Stomach smooth muscle (tissue), 2 donors: Measurements from ENCODE around the gene NPFF.
A peak's percentile ranks its signal among the peaks of the same experiment; 100 is the strongest.
"Not testable (repeated sequence)": the region's sequence is repeated elsewhere in the genome, so short reads cannot be mapped to it uniquely, and the experiment has no call there.

Experiments used
- H3K27ac ChIP-seq: one replicate; pipeline ENCODE4 v1.7.0; 2013; ENCODE audit warnings: mild to moderate bottlenecking, low read length, inconsistent platforms
- H3K27me3 ChIP-seq, 2 donors: one replicate each; pipeline ENCODE4 v1.7.0; 2013; ENCODE audit warnings: low read length in 2 of 2; ENCODE audit not compliant: insufficient read depth in 2 of 2, control insufficient read depth in 1 of 2
- H3K36me3 ChIP-seq, 2 donors: one replicate each; pipeline ENCODE4 v1.7.0; 2013; ENCODE audit warnings: low read length in 2 of 2; ENCODE audit not compliant: control insufficient read depth in 2 of 2, insufficient read depth in 2 of 2
- H3K4me1 ChIP-seq: one replicate; pipeline ENCODE4 v1.7.0; 2013; ENCODE audit warnings: low read length; ENCODE audit not compliant: control insufficient read depth, insufficient read depth
- H3K4me3 ChIP-seq, 2 donors: one replicate each; pipeline ENCODE4 v1.7.0; 2013; ENCODE audit warnings: low read length in 2 of 2
- H3K9ac ChIP-seq, 2 donors: one replicate each; pipeline ENCODE4 v1.7.0; 2013; ENCODE audit warnings: low read length in 2 of 2, mild to moderate bottlenecking in 1 of 2
- H3K9me3 ChIP-seq, 2 donors: one replicate each; pipeline ENCODE4 v1.7.0; 2013; ENCODE audit warnings: low read length in 2 of 2; ENCODE audit not compliant: control insufficient read depth in 2 of 2
- donor health status: healthy.
- donor health status: Pancreatic carcinoma.

NPFF gene

GRCh38 chr12:53483979-53484377 is 23.3 kb downstream of the NPFF start:
- peaks cover 45 to 68% of the 10 kb centered on the region in 2 donors for H3K36me3 ChIP-seq
- no peaks in the 10 kb centered on the region for H3K27me3 ChIP-seq
- no peaks in the 10 kb centered on the region for H3K4me1 ChIP-seq
- no peak overlapping the region for H3K9ac ChIP-seq
- H3K4me3 ChIP-seq: no peak overlapping the region
- no peak overlapping the region for H3K27ac ChIP-seq
- H3K9me3 ChIP-seq: no peaks in the 10 kb centered on the region

- H3K9ac ChIP-seq: no peak overlapping the region
- H3K36me3 ChIP-seq: peaks cover 50 to 70% of the 10 kb centered on the region in 2 donors
- no peaks in the 10 kb centered on the region for H3K4me1 ChIP-seq
- no peak overlapping the region for H3K4me3 ChIP-seq
- H3K27me3 ChIP-seq: no peaks in the 10 kb centered on the region
- no peak overlapping the region for H3K27ac ChIP-seq
- H3K9me3 ChIP-seq: no peaks in the 10 kb centered on the region
Measured at GRCh38 chr12:53483225-53483978, 23.9 kb downstream of the NPFF start.

GRCh38 chr12:53482626-53483168 is 24.6 kb downstream of the NPFF start:
- no peak overlapping the region for H3K4me3 ChIP-seq
- H3K36me3 ChIP-seq: peaks cover 48 to 68% of the 10 kb centered on the region in 2 donors
- no peaks in the 10 kb centered on the region for H3K27me3 ChIP-seq
- H3K4me1 ChIP-seq: no peaks in the 10 kb centered on the region
- peak overlapping the region; percentile 18 for H3K27ac ChIP-seq
- no peaks in the 10 kb centered on the region for H3K9me3 ChIP-seq
- H3K9ac ChIP-seq: no peak overlapping the region

- H3K4me1 ChIP-seq: no peaks in the 10 kb centered on the region
- H3K4me3 ChIP-seq: no peak overlapping the region
- H3K9me3 ChIP-seq: no peaks in the 10 kb centered on the region
- H3K9ac ChIP-seq: no peak overlapping the region
- peaks cover 46 to 66% of the 10 kb centered on the region in 2 donors for H3K36me3 ChIP-seq
- no peaks in the 10 kb centered on the region for H3K27me3 ChIP-seq
- no peak overlapping the region for H3K27ac ChIP-seq
Measured at GRCh38 chr12:53481939-53482586, 25.2 kb downstream of the NPFF start.

- H3K4me3 ChIP-seq, H3K9ac ChIP-seq, H3K27ac ChIP-seq, H3K27me3 ChIP-seq, H3K9me3 ChIP-seq, H3K4me1 ChIP-seq: not testable (repeated sequence)
- peaks cover 48 to 66% of the 10 kb centered on the region in 2 donors for H3K36me3 ChIP-seq
Measured at GRCh38 chr12:53481458-53481857, 25.8 kb downstream of the NPFF start.

GRCh38 chr12:53480491-53481442 is 26.5 kb downstream of the NPFF start:
- Histone ChIP-seq H3K9me3 (no peaks in the 10 kb centered on the region), H3K4me3 (no peak overlapping the region), H3K27ac (no peak overlapping the region), H3K36me3 (peaks cover 51 to 67% of the 10 kb centered on the region in 2 donors), H3K9ac (no peak overlapping the region), H3K4me1 (no peaks in the 10 kb centered on the region), H3K27me3 (no peaks in the 10 kb centered on the region)

GRCh38 chr12:53479331-53479730 is 28.0 kb downstream of the NPFF start:
- H3K9me3 ChIP-seq: no peaks in the 10 kb centered on the region
- peaks cover 9% of the 10 kb centered on the region for H3K4me1 ChIP-seq
- H3K4me3 ChIP-seq: no peak overlapping the region
- H3K27me3 ChIP-seq: no peaks in the 10 kb centered on the region
- no peak overlapping the region for H3K27ac ChIP-seq
- H3K36me3 ChIP-seq: peaks cover 61 to 69% of the 10 kb centered on the region in 2 donors
- no peak overlapping the region for H3K9ac ChIP-seq

GRCh38 chr12:53478865-53479264 is 28.4 kb downstream of the NPFF start:
- Histone ChIP-seq H3K27ac (no peak overlapping the region), H3K4me1 (peaks cover 9% of the 10 kb centered on the region), H3K9ac (no peak overlapping the region), H3K4me3 (no peak overlapping the region), H3K27me3 (no peaks in the 10 kb centered on the region), H3K9me3 (no peaks in the 10 kb centered on the region), H3K36me3 (peaks cover 63 to 65% of the 10 kb centered on the region in 2 donors)

- Histone ChIP-seq H3K9ac (no peak overlapping the region), H3K4me3 (no peak overlapping the region), H3K36me3 (peaks cover 57 to 67% of the 10 kb centered on the region in 2 donors), H3K27me3 (no peaks in the 10 kb centered on the region), H3K4me1 (peaks cover 11% of the 10 kb centered on the region), H3K27ac (no peak overlapping the region), H3K9me3 (no peaks in the 10 kb centered on the region)
Measured at GRCh38 chr12:53476769-53477209, 30.5 kb downstream of the NPFF start.

- Histone ChIP-seq H3K4me3 (no peak overlapping the region), H3K27ac (no peak overlapping the region), H3K4me1 (peaks cover 14% of the 10 kb centered on the region)
Measured at GRCh38 chr12:53474819-53475218, 32.5 kb downstream of the NPFF start.

More at GRCh38 chr12:53474819-53475218, 32.5 kb downstream of the NPFF start:
- no peaks in the 10 kb centered on the region for H3K9me3 ChIP-seq
- H3K27me3 ChIP-seq: no peaks in the 10 kb centered on the region
- H3K9ac ChIP-seq: no peak overlapping the region
- H3K36me3 ChIP-seq: peaks cover 55 to 65% of the 10 kb centered on the region in 2 donors
